Right lobe of liver (tissue), 6 donors: ENCODE measurements around the gene POLE4. TPM values are rescaled to one million over a fixed set of nuclear protein-coding genes. Genes with fewer than 3 reads are reported as not detected.

ENCODE experiments used
- ATAC-seq, 4 donors: fragments of 200-7000 bp; cut with Tn5 transposase; one replicate each; pipeline ENCODE4 v1.9.1; 2020; ENCODE audit warnings: mild to moderate bottlenecking in 4 of 4, moderate library complexity in 4 of 4
- DNase-seq, 3 donors: peaks; one replicate each; pipeline ENCODE4 v3.0.0-alpha.2; 2020
- H3K27ac ChIP-seq, 3 donors: fragments of 200-600 bp; one replicate each; pipeline ENCODE4 v1.8.0; 2022
- H3K27me3 ChIP-seq, 2 donors: fragments of 200-600 bp; one replicate each; pipeline ENCODE4 v1.8.0; 2022
- H3K36me3 ChIP-seq, 4 donors: fragments of 200-600 bp; sonication (generic) in 1 of 4; one replicate each; pipeline versions ENCODE4 v1.5.1 to v1.8.0; 2017 to 2022; ENCODE audit warnings: control low read depth in 1 of 4
- H3K4me1 ChIP-seq, 4 donors: fragments of 200-600 bp; sonication (generic) in 1 of 4; one replicate each; pipeline versions ENCODE4 v1.5.1 to v1.8.0; 2017 to 2022; ENCODE audit warnings: control low read depth in 1 of 4
- H3K4me3 ChIP-seq, 3 donors: fragments of 200-600 bp; one replicate each; pipeline ENCODE4 v1.8.0; 2022
- H3K9me3 ChIP-seq, 4 donors: fragments of 200-600 bp; sonication (generic) in 1 of 4; one replicate each; pipeline versions ENCODE4 v1.5.1 to v1.8.0; 2017 to 2022; ENCODE audit warnings: control low read depth in 1 of 4
- CTCF ChIP-seq, 4 donors: fragments of 200-600 bp in 3 of 4; fragments of 450-650 bp in 1 of 4; IDR thresholded peaks; one replicate each; pipeline versions ENCODE4 v1.5.1 to v1.8.0; 2016 to 2022; ENCODE audit warnings: antibody characterized with exemption in 4 of 4, mild to moderate bottlenecking in 2 of 4
- POLR2A ChIP-seq: fragments of 450-650 bp; IDR thresholded peaks from one replicate; pipeline ENCODE4 v1.6.1; 2017; ENCODE audit warnings: antibody characterized with exemption, mild to moderate bottlenecking
- WGBS: methylation state at CpG from one replicate; pipeline ENCODE4 v1.1.6; 2018; ENCODE audit warnings: low coverage, low lambda C conversion rate; ENCODE audit not compliant: insufficient coverage; ENCODE audit errors: missing lambda C conversion rate; 5-methylcytosine and 5-hydroxymethylcytosine counted together
- intact Hi-C, 2 donors: fragments of 100-400 bp; cut with DNase I; formaldehyde crosslinking; loops; one replicate each; pipeline versions ENCODE4 v1.11.2 to v1.14.1; 2022
- total RNA-seq, 6 experiments: library from RNA; depleted of rRNA in 2 of 6; stranded (reverse); fragments of >200 nt in 2 of 6; fragmentation: NEBNext Ultra II Directional in 3 of 6; extraction: Animal tissue kit (Norgen Biotek cat#: 25700) in 3 of 6; gene quantifications; one replicate each; pipeline versions ENCODE4 v1.1.0 to v1.2.4, GENCODE V29; 2016 to 2023
- donor health status: DM: no; HTN: yes; CAD: no.
- donor health status: DM: no; HTN: no; CAD: no.
- donor health status: DM: no; HTN: no; CAD: no.
- donor health status: DM: no; HTN: yes; CAD: no.
- donor health status: DM: no; HTN: yes; CAD: no.

POLE4 gene
- total RNA-seq, 6 experiments from 2014 or later: 9.8 to 31.4 (median 25.7) TPM

GRCh38 chr2:74915743-74916142 lies 42.7 kb upstream of the POLE4 start:
- DNase-seq: no peak
- intact Hi-C loops: no loop called here
- ATAC-seq: no peak
- H3K4me1 ChIP-seq: no peaks in the 10 kb centered on the region
- H3K27ac ChIP-seq: no peak overlapping the region
- no peaks in the 10 kb centered on the region for H3K9me3 ChIP-seq
- WGBS: 89% methylated on average over 2 of the region's 4 CpGs
- H3K4me3 ChIP-seq: no peak overlapping the region
- no peaks in the 10 kb centered on the region for H3K27me3 ChIP-seq
- no peak for TF ChIP-seq CTCF (IDR thresholded peaks at IDR 0.05)
- TF ChIP-seq POLR2A: no peak
- no peaks in the 10 kb centered on the region for H3K36me3 ChIP-seq

GRCh38 chr2:74916394-74916793 lies 42.0 kb upstream of the POLE4 start:
- no peak for ATAC-seq
- H3K27ac ChIP-seq: no peak overlapping the region
- no peaks in the 10 kb centered on the region for H3K27me3 ChIP-seq
- no peaks in the 10 kb centered on the region for H3K9me3 ChIP-seq
- H3K4me3 ChIP-seq: no peak overlapping the region
- no peak for DNase-seq
- intact Hi-C loops: no loop called here
- H3K36me3 ChIP-seq: no peaks in the 10 kb centered on the region
- no peaks in the 10 kb centered on the region for H3K4me1 ChIP-seq
- WGBS: 48% methylated on average over 2 of the region's 2 CpGs
- no peak for TF ChIP-seq CTCF (IDR thresholded peaks at IDR 0.05)
- TF ChIP-seq POLR2A: no peak

GRCh38 chr2:74917702-74918619 lies 40.5 kb upstream of the POLE4 start:
- intact Hi-C loops: no loop called here
- ATAC-seq (no peak), DNase-seq (no peak)
- H3K27ac ChIP-seq: no peak overlapping the region
- H3K9me3 ChIP-seq: no peaks in the 10 kb centered on the region
- no peaks in the 10 kb centered on the region for H3K4me1 ChIP-seq
- TF ChIP-seq CTCF (IDR thresholded peaks at IDR 0.05): no peak
- TF ChIP-seq POLR2A: no peak
- H3K27me3 ChIP-seq: no peaks in the 10 kb centered on the region
- H3K4me3 ChIP-seq: no peak overlapping the region
- 63% methylated on average over 20 of the region's 20 CpGs for WGBS
- H3K36me3 ChIP-seq: no peaks in the 10 kb centered on the region

GRCh38 chr2:74919827-74920226 lies 38.6 kb upstream of the POLE4 start:
- no peaks in the 10 kb centered on the region for H3K36me3 ChIP-seq
- no peaks in the 10 kb centered on the region for H3K27me3 ChIP-seq
- intact Hi-C loops: no loop called here
- H3K4me1 ChIP-seq: no peaks in the 10 kb centered on the region
- 5% methylated on average over 16 of the region's 34 CpGs for WGBS
- H3K4me3 ChIP-seq: no peak overlapping the region
- TF ChIP-seq CTCF (IDR thresholded peaks at IDR 0.05): peak; percentile 62 to 79 (median 65)
- no peak for TF ChIP-seq POLR2A
- H3K9me3 ChIP-seq: no peaks in the 10 kb centered on the region
- peak; percentile 61 to 83 (median 72) for ATAC-seq
- peak; percentile 66 to 72 (median 70) for DNase-seq
- H3K27ac ChIP-seq: no peak overlapping the region
